Measurements from ENCODE around the gene TSC22D2. TPM values are rescaled to one million over a fixed set of nuclear protein-coding genes. Genes with fewer than 3 reads are reported as not detected.

Gene TSC22D2
- total RNA-seq, 1 donor from 2014 or later = 116 TPM

- no peaks in the 10 kb centered on the region for H3K36me3 Mint-ChIP-seq (ENCODE audit: low read depth, unreplicated experiment)
- Histone ChIP-seq H3K4me1 (ENCODE audit: insufficient read depth, low read length) (peaks cover 8% of the 10 kb centered on the region), H3K79me2 (ENCODE audit: insufficient read depth, low read length) (no peaks in the 10 kb centered on the region), H3K4me2 (ENCODE audit: low read length) (no peak overlapping the region), H3K27ac (ENCODE audit: low read depth, low read length) (no peak overlapping the region), H4K20me1 (ENCODE audit: insufficient read depth, low read length) (no peaks in the 10 kb centered on the region), H3K9ac (ENCODE audit: low read length) (no peak overlapping the region), H3K4me3 (ENCODE audit: insufficient read depth, low read depth, low read length) (no peak overlapping the region), H3K27me3 (ENCODE audit: insufficient read depth, low read length) (no peaks in the 10 kb centered on the region), H3K36me3 (ENCODE audit: insufficient read depth, low read length) (no peaks in the 10 kb centered on the region), H3K9me3 (ENCODE audit: insufficient read depth, low read depth, low read length) (no peaks in the 10 kb centered on the region), H2AFZ (ENCODE audit: low read depth, low read length) (no peak overlapping the region)
- no peaks in the 10 kb centered on the region for H3K27me3 Mint-ChIP-seq (ENCODE audit: low read depth, unreplicated experiment)
- DNase-seq (ENCODE audit: low read depth) (no peak), FAIRE-seq (no peak)
- H3K4me1 Mint-ChIP-seq (ENCODE audit: low read depth, unreplicated experiment) = peaks cover 27% of the 10 kb centered on the region
- H3K9me3 Mint-ChIP-seq (ENCODE audit: unreplicated experiment) = no peaks in the 10 kb centered on the region
- TF ChIP-seq CTCF (IDR thresholded peaks at IDR 0.05; ENCODE audit: insufficient read depth, low read depth, low read length) (no peak), EZH2 (IDR thresholded peaks at IDR 0.05; ENCODE audit: insufficient read depth, low read length) (no peak)
- H3K4me3 Mint-ChIP-seq (ENCODE audit: unreplicated experiment) = peak overlapping the region; percentile 71
- H3K27ac Mint-ChIP-seq (ENCODE audit: unreplicated experiment) = peak overlapping the region; percentile 11
Measured at GRCh38 chr3:150360966-150361365, 47.1 kb upstream of the TSC22D2 start.

GRCh38 chr3:150362515-150363302 lies 45.4 kb upstream of the TSC22D2 start:
- peaks cover 8% of the 10 kb centered on the region for H3K4me1 ChIP-seq (ENCODE audit: insufficient read depth, low read length)
- no peak for TF ChIP-seq CTCF (IDR thresholded peaks at IDR 0.05; ENCODE audit: insufficient read depth, low read depth, low read length)
- no peak for TF ChIP-seq EZH2 (IDR thresholded peaks at IDR 0.05; ENCODE audit: insufficient read depth, low read length)
- H3K9me3 Mint-ChIP-seq (ENCODE audit: unreplicated experiment) = no peaks in the 10 kb centered on the region
- no peaks in the 10 kb centered on the region for H3K27me3 ChIP-seq (ENCODE audit: insufficient read depth, low read length)
- H3K27ac ChIP-seq (ENCODE audit: low read depth, low read length) = no peak overlapping the region
- H3K4me2 ChIP-seq (ENCODE audit: low read length) = no peak overlapping the region
- H2AFZ ChIP-seq (ENCODE audit: low read depth, low read length) = no peak overlapping the region
- H3K36me3 Mint-ChIP-seq (ENCODE audit: low read depth, unreplicated experiment) = peaks cover 2% of the 10 kb centered on the region
- DNase-seq (ENCODE audit: low read depth) = no peak
- no peak for FAIRE-seq
- no peaks in the 10 kb centered on the region for H3K36me3 ChIP-seq (ENCODE audit: insufficient read depth, low read length)
- H3K4me3 Mint-ChIP-seq (ENCODE audit: unreplicated experiment) = no peak overlapping the region
- H4K20me1 ChIP-seq (ENCODE audit: insufficient read depth, low read length) = no peaks in the 10 kb centered on the region
- H3K4me1 Mint-ChIP-seq (ENCODE audit: low read depth, unreplicated experiment) = peaks cover 28% of the 10 kb centered on the region
- H3K27me3 Mint-ChIP-seq (ENCODE audit: low read depth, unreplicated experiment) = no peaks in the 10 kb centered on the region
- no peak overlapping the region for H3K4me3 ChIP-seq (ENCODE audit: insufficient read depth, low read depth, low read length)
- H3K27ac Mint-ChIP-seq (ENCODE audit: unreplicated experiment) = peak overlapping the region; percentile 13
- no peaks in the 10 kb centered on the region for H3K9me3 ChIP-seq (ENCODE audit: insufficient read depth, low read depth, low read length)
- no peak overlapping the region for H3K9ac ChIP-seq (ENCODE audit: low read length)
- no peaks in the 10 kb centered on the region for H3K79me2 ChIP-seq (ENCODE audit: insufficient read depth, low read length)

GRCh38 chr3:150363420-150363819 lies 44.7 kb upstream of the TSC22D2 start:
- Mint-ChIP-seq H3K4me1 (ENCODE audit: low read depth, unreplicated experiment) (peaks cover 23% of the 10 kb centered on the region), H3K36me3 (ENCODE audit: low read depth, unreplicated experiment) (peaks cover 2% of the 10 kb centered on the region), H3K27ac (ENCODE audit: unreplicated experiment) (no peak overlapping the region), H3K4me3 (ENCODE audit: unreplicated experiment) (peak overlapping the region; percentile 13), H3K27me3 (ENCODE audit: low read depth, unreplicated experiment) (no peaks in the 10 kb centered on the region), H3K9me3 (ENCODE audit: unreplicated experiment) (no peaks in the 10 kb centered on the region)
- H3K4me3 ChIP-seq (ENCODE audit: insufficient read depth, low read depth, low read length) = no peak overlapping the region
- DNase-seq (ENCODE audit: low read depth) (no peak), FAIRE-seq (no peak)
- H3K4me2 ChIP-seq (ENCODE audit: low read length) = no peak overlapping the region
- H3K79me2 ChIP-seq (ENCODE audit: insufficient read depth, low read length) = no peaks in the 10 kb centered on the region
- no peaks in the 10 kb centered on the region for H3K27me3 ChIP-seq (ENCODE audit: insufficient read depth, low read length)
- peaks cover 8% of the 10 kb centered on the region for H3K4me1 ChIP-seq (ENCODE audit: insufficient read depth, low read length)
- no peaks in the 10 kb centered on the region for H3K36me3 ChIP-seq (ENCODE audit: insufficient read depth, low read length)
- no peak overlapping the region for H2AFZ ChIP-seq (ENCODE audit: low read depth, low read length)
- TF ChIP-seq CTCF (IDR thresholded peaks at IDR 0.05; ENCODE audit: insufficient read depth, low read depth, low read length) = no peak
- no peak for TF ChIP-seq EZH2 (IDR thresholded peaks at IDR 0.05; ENCODE audit: insufficient read depth, low read length)
- H3K27ac ChIP-seq (ENCODE audit: low read depth, low read length) = no peak overlapping the region
- no peak overlapping the region for H3K9ac ChIP-seq (ENCODE audit: low read length)
- no peaks in the 10 kb centered on the region for H3K9me3 ChIP-seq (ENCODE audit: insufficient read depth, low read depth, low read length)
- H4K20me1 ChIP-seq (ENCODE audit: insufficient read depth, low read length) = no peaks in the 10 kb centered on the region
